Activated CD8-positive, alpha-beta memory T cell treated with anti-CD3 and anti-CD28 coated beads, Interleukin-2, amount 50 U/mL, for 24 hours (primary cell): Measurements from ENCODE around the gene MBD3.

Experiments
- DNase-seq: peaks from one replicate; pipeline ENCODE4 v3.0.0-alpha.2; 2020; ENCODE audit errors: extremely low read depth

Gene MBD3

GRCh38 chr19:1619094-1619439 lies 26.4 kb upstream of the MBD3 start:
- no peak for DNase-seq

- DNase-seq: no peak
Observed at GRCh38 chr19:1618157-1619093, 25.8 kb upstream of the MBD3 start.

DNA sequence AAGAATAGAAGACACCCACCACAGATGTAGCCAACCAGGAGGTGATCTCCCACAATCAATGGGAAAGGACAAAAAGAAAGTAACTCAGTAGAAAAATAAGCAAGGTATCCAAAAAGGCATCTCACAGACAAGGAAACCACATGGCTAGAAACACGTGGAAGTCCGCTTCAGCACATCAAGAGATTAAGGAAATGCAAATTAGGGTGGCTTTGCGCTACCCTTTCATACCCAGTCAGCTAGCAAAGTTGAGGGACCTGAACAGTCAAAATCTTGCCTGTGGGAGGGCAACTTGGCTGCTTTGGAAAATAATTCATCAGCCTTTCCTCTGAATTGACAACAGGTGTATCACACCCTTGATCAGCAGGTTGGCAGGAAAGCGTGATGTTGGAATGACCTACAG lies 24.2 kb upstream of the MBD3 start:
- DNase-seq: no peak

DNA sequence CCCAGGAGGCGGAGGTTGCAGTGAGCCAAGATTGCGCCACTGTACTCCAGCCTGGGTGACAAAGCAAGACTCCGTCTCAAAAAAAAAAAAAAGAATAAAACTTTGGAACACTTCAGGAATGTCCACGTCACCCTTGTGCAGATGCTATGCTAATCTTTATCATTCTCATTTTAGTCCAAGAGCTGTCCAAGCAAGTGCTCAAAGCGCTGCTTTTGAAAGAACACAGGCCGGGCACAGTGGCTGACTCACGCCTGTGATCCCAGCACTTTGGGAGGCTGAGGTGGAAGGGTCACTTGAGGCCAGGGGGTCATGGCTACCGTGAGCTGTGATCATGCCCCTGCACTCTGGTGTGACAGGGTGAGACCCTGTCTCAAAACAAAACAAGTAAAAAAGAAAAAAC lies 23.7 kb upstream of the MBD3 start:
- no peak for DNase-seq

DNA sequence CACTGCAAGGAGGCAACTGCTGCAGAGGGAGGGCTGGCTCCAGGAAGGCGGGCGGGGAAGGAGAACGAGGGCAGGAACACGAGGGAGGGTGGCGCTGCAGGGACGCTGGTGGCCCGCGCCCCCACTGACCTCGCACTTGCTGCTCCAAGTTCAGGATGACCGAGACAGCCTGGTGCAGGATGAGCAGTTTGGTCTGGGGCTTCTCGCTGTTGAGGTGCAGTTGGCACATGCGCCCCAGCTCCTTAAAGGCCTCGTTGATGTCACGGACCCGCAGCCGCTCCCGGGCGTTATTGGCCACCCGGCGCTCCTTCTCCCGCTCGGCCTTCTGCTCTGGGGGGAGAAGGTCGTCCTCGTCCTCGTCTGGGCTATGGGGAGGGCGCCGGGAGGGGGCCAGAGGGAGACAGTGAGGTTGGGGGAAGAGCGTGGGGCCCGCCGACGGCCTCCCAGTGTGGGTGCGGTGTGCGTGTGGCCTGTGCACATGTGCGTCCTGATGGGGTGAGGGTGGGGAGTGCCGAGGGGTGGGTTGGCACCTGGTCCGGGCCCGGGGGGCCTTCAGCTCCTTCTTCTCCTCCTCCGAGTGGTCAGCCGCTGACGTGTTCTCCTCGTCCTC lies 22.6 kb upstream of the MBD3 start:
- DNase-seq: no peak

- DNase-seq: no peak
Observed at GRCh38 chr19:1613808-1614570, 21.3 kb upstream of the MBD3 start.

DNA sequence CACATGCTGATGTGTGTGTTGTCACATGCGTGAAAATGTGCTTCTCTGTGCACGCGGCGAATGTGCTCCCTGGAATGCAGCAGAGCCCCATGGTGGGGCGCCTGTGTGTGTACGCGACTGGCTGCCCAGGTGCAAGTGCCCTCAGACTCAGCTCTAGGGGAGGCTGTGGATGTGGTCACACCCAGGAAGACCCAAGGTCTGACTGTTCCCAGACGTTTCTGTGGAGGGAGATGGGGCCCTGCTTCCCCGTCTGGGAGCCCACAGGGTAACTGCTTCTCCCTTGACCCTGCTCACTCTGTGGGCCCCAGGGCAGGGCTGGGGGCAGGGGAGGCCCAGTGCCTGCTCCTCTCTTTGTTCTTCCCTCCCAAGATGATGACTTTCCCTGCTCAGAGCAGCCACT lies 20.5 kb upstream of the MBD3 start:
- no peak for DNase-seq

- no peak for DNase-seq
Observed at GRCh38 chr19:1612114-1613086, 19.7 kb upstream of the MBD3 start.

- no peak for DNase-seq
Observed at GRCh38 chr19:1611353-1611752, 18.7 kb upstream of the MBD3 start.

DNA sequence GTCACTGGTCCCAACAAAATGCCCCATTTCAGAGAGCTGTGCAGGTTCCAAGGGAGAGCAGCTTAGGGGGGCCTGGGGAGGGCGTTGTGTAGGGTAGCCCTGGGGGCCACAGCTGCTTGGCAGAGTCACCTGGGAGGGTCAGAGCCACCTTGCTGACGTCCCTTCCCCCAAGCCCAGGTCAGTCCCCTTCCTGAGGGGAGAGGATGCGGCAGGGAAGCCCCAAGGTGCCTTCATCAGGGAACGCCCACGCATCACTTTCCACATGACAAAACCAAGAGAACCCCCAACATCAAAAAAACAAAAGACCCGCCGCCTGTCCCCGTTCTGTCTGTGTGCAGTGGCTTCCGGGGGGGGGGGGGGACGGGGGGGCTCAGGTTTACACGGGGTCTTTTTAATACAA lies 17.9 kb upstream of the MBD3 start:
- no peak for DNase-seq

GRCh38 chr19:1609680-1610474 lies 17.2 kb upstream of the MBD3 start:
- DNase-seq: no peak

DNA sequence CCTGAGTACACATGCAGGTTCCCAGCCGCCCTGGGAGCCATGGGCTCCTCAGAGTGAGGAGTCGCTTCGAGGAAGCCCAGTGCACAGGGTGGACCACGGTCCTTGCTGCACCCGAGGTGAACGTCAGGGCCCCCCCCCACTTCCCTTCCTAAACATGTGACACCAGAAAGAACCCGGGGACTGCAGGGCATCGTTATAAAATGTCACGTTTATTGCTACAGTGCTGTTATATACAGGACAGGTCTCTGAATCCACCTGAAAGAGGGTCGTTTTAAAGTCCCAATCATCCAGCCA lies 16.4 kb upstream of the MBD3 start:
- no peak for DNase-seq

GRCh38 chr19:1608359-1609102 lies 15.9 kb upstream of the MBD3 start:
- no peak for DNase-seq

DNA sequence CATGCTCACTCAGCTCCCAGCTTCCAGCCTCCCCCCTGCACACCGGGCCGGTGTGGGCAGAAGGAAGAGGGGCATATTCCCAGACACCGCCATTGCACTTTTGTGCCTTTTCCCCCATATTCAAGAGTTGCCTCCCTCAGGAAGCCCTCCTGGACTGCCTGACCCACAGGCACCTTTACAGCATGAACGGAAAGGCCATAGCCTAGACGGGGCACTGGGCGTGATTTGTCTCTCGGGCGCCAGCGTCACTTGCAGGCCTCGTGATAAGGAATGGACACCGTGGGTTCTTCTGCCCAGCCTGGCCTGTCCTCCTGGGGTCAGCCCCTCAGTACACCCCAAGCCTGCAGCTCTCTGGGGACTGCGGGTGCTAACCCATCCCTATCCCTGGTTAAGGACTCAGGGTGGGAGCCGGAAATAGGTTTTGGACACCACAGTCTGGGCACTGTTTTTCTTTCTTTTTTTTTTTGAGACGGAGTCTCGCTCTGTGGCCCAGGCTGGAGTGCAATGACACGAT lies 13.5 kb upstream of the MBD3 start:
- DNase-seq: no peak

- DNase-seq: peak; percentile 80
Observed at GRCh38 chr19:1605236-1606137, 12.8 kb upstream of the MBD3 start, which contains the start of gene UQCR11. TSS of gene UQCR11 (minus strand) at chr19:1605462. CDS start at chr19:1605409, 53 bp downstream.

DNA sequence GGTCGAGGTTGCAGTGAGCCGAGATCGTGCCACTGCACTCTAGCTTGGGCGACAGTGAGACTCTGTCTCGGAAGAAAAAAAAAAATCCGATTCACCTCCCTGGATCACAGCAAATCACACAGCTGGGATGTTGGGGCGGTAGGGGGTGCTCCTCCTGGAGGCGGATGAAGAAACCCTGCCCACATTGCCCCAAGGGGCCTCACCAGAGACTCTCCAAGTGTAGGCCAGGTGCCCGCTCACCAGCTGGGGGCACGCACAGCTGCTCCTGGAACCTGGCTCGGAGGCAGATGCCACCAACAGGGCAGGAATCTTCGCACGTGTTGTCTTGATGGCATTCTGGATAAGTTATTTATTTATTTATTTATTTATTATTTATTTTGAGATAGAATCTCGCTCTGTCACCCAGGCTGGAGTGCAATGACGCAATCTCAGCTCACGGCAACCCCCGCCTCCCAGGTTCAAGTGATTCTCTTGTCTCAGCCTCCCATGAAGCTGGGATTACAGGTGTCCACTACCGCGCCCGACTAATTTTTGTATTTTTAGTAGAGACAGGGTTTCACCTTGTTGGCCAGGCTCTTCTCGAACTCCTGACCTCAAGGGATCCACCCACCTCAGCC lies 9.5 kb upstream of the MBD3 start:
- no peak for DNase-seq

DNA sequence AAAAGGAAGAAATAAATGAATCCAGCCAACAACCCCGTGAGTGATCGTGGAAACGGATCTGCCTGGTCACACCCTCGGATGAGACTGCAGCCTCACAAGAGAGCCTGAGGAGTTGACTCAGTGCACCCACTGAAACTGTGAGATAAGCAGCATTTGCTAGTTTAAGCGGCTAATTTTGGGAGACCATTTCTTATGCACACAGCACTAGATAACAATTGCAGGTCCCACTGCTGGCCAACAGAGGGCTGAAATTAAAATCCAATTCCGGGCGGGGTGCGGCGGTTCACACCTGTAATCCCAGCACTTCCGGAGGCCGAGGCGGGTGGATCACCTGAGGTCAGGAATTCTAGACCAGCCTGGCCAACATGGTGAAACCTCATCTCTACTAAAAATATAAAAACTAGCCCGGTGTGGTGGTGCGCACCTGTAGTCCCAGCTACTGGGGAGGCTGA lies 9.0 kb upstream of the MBD3 start:
- no peak for DNase-seq

DNA sequence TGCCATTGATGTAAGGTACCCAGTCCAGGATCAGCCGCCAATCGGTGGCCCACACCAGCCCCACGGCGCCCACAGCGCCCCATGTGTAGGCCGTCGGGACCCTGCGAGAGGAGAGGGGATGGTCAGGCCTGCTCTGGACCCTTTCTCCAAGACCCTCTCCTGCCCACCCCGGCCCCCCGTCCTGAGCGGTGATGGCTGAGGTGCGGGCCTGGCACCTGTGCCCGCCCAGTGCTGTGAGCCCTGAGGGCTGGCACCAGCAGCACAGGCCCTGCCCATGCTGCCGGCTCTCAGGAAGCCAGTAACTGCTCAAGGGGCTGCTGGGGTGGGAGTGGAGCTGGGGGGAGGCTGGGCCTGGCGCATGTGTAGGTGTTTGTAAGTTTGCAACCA lies 6.8 kb upstream of the MBD3 start:
- no peak for DNase-seq
